ENCODE results near the gene GNG13. TPM values are rescaled to one million over a fixed set of nuclear protein-coding genes. Genes with fewer than 3 reads are reported as not detected.

GNG13 gene
- total and polyA plus RNA-seq, 9 of the 15 experiments (the other 6 are each of a cell fraction or from before 2014, with no cell fraction given), result not detected

DNA sequence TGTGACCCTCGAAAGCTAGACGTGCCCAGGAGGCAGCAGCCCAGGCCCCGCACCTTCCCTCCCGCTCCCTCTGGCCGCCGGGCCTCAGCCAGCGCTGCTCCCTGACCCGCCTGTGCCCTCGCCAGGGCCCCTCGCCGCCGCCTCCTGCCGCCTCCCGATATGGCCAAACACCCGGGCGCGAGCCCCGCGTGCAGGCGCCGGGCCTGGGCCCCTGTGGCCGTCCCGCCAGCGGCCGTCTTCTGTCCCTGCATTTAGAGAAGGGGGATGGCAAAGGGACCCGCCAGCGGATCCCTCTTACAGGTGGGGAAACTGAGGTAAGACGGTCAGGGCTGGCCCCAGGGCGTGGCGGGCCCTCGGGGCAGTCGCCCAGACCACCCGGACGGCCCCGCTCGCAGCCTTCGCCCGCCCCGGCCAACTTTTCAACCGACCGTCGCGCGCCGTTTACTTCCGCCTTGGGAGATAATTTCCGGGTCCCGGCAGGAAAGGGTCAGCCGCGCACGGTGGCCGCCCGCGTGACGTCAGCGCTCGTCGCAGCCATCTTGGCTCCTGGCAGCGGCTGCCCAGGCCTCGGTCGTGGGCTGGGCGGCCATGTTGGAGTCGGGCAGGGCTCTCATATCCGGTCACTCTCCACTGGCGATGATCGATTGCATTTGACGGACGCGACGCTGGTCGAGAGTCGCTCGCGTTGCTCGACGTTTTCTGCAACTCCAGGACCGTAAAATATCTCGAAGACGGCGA lies 7.0 kb upstream of the GNG13 start (continued):
- TF ChIP-seq, protein P1, sequence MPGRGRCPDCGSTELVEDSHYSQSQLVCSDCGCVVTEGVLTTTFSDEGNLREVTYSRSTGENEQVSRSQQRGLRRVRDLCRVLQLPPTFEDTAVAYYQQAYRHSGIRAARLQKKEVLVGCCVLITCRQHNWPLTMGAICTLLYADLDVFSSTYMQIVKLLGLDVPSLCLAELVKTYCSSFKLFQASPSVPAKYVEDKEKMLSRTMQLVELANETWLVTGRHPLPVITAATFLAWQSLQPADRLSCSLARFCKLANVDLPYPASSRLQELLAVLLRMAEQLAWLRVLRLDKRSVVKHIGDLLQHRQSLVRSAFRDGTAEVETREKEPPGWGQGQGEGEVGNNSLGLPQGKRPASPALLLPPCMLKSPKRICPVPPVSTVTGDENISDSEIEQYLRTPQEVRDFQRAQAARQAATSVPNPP (IDR thresholded peaks at IDR 0.05; ENCODE audit: borderline replicate concordance, insufficient read depth, insufficient read length), result no peak
- TF ChIP-seq TBL1XR1 (IDR thresholded peaks at IDR 0.05; ENCODE audit: low read length in 2 of 2) (peak in 1 of 2 experiments; percentile 45; a peak in 1 of 4 replicates), EWSR1 (IDR thresholded peaks at IDR 0.05; ENCODE audit: borderline replicate concordance, low read depth, partially characterized antibody) (no peak), ZC3H11A (IDR thresholded peaks at IDR 0.05; ENCODE audit: low read depth, low read length) (no peak), TOE1 (IDR thresholded peaks at IDR 0.05; ENCODE audit: borderline replicate concordance) (no peak), TOE1 (CRISPR knock-in tag; IDR thresholded peaks at IDR 0.05; ENCODE audit: borderline replicate concordance, low read depth) (no peak), POLR2AphosphoS5 (IDR thresholded peaks at IDR 0.05; ENCODE audit: control insufficient read depth, insufficient read depth, low read depth, low read length) (peak; percentile 79), MTA1 (IDR thresholded peaks at IDR 0.05; ENCODE audit: borderline replicate concordance) (peak; percentile 97), NUFIP1 (IDR thresholded peaks at IDR 0.05; ENCODE audit: partially characterized antibody) (no peak), NR3C1 (CRISPR knock-in tag; IDR thresholded peaks at IDR 0.05) (no peak), FOS (IDR thresholded peaks at IDR 0.05; ENCODE audit: extremely low read depth, insufficient read length) (no peak), ZNF282 (CRISPR knock-in tag; IDR thresholded peaks at IDR 0.05) (no peak), HDAC8 (tag; IDR thresholded peaks at IDR 0.05) (no peak), JUN (IDR thresholded peaks at IDR 0.05; ENCODE audit: borderline replicate concordance, low read depth, low read length) (peak; percentile 72), JUN (CRISPR knock-in tag; IDR thresholded peaks at IDR 0.05; ENCODE audit: borderline replicate concordance) (peak; percentile 20), POU5F1 (IDR thresholded peaks at IDR 0.05; ENCODE audit: borderline replicate concordance, low read depth, low read length, partially characterized antibody) (no peak), ZFPM2 (CRISPR knock-in tag; IDR thresholded peaks at IDR 0.05) (no peak), RFX5 (IDR thresholded peaks at IDR 0.05; ENCODE audit: low read depth, low read length) (no peak)
- TF ChIP-seq, protein P2, sequence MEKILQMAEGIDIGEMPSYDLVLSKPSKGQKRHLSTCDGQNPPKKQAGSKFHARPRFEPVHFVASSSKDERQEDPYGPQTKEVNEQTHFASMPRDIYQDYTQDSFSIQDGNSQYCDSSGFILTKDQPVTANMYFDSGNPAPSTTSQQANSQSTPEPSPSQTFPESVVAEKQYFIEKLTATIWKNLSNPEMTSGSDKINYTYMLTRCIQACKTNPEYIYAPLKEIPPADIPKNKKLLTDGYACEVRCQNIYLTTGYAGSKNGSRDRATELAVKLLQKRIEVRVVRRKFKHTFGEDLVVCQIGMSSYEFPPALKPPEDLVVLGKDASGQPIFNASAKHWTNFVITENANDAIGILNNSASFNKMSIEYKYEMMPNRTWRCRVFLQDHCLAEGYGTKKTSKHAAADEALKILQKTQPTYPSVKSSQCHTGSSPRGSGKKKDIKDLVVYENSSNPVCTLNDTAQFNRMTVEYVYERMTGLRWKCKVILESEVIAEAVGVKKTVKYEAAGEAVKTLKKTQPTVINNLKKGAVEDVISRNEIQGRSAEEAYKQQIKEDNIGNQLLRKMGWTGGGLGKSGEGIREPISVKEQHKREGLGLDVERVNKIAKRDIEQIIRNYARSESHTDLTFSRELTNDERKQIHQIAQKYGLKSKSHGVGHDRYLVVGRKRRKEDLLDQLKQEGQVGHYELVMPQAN (IDR thresholded peaks at IDR 0.05; ENCODE audit: borderline replicate concordance), result peak; percentile 24; the same call in 1 of the 2 replicates
- TF ChIP-seq, protein P3, sequence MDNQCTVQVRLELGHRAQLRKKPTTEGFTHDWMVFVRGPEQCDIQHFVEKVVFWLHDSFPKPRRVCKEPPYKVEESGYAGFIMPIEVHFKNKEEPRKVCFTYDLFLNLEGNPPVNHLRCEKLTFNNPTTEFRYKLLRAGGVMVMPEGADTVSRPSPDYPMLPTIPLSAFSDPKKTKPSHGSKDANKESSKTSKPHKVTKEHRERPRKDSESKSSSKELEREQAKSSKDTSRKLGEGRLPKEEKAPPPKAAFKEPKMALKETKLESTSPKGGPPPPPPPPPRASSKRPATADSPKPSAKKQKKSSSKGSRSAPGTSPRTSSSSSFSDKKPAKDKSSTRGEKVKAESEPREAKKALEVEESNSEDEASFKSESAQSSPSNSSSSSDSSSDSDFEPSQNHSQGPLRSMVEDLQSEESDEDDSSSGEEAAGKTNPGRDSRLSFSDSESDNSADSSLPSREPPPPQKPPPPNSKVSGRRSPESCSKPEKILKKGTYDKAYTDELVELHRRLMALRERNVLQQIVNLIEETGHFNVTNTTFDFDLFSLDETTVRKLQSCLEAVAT (IDR thresholded peaks at IDR 0.05), result peak in 1 of 2 experiments; percentile 78; a peak in 2 of 4 replicates
- TF ChIP-seq, protein P4, sequence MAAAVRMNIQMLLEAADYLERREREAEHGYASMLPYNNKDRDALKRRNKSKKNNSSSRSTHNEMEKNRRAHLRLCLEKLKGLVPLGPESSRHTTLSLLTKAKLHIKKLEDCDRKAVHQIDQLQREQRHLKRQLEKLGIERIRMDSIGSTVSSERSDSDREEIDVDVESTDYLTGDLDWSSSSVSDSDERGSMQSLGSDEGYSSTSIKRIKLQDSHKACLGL (CRISPR knock-in tag; IDR thresholded peaks at IDR 0.05; ENCODE audit: borderline replicate concordance, poor library complexity, severe bottlenecking), result no peak
- TF ChIP-seq, protein P5, sequence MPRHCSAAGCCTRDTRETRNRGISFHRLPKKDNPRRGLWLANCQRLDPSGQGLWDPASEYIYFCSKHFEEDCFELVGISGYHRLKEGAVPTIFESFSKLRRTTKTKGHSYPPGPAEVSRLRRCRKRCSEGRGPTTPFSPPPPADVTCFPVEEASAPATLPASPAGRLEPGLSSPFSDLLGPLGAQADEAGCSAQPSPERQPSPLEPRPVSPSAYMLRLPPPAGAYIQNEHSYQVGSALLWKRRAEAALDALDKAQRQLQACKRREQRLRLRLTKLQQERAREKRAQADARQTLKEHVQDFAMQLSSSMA (CRISPR knock-in tag; IDR thresholded peaks at IDR 0.05), result 0 out of 2 replicates have a peak, but pooled peaks have one; percentile 49

Measured in K562 (cell line).